ENCODE measurements around the gene PSPH. TPM values are rescaled to one million over a fixed set of nuclear protein-coding genes. Genes with fewer than 3 reads are reported as not detected.
"Not testable (repeated sequence)": the region's sequence is repeated elsewhere in the genome, so short reads cannot be mapped to it uniquely, and the experiment has no call there.

PSPH gene
- total and polyA plus RNA-seq, 2 donors (not counting 3 experiments of a cell fraction or from before 2014, with no cell fraction given): 11.8 to 24.2 TPM

- DNase-seq (ENCODE audit: low read depth, low spot score) (peak; percentile 91), FAIRE-seq (peak; percentile 95)
- POLR2A ChIA-PET: interaction anchor here (0.8 to 1.5 kb wide), 2 partner anchors 12 to 23 kb away, joined by 3 to 8 read pairs; partner anchors contain the start of genes CCT6A and PSPH
- Histone ChIP-seq H3K4me1 (ENCODE audit: control insufficient read depth, extremely low read depth, insufficient read depth, low read length) (peaks cover 12% of the 10 kb centered on the region), H2AFZ (ENCODE audit: low read depth, low read length) (no peak overlapping the region), H3K4me3 (replicated peaks in 1 of 3; ENCODE audit: insufficient read depth in 1 of 3, low read depth in 1 of 3, low read length in 3 of 3) (no peak overlapping the region), H3K27ac (ENCODE audit: insufficient read depth, low read depth, low read length) (no peak overlapping the region), H3K36me3 (ENCODE audit: control insufficient read depth in 2 of 2, extremely low read depth in 1 of 2, insufficient read depth in 2 of 2, low read length in 2 of 2) (peaks cover 0 to 3% of the 10 kb centered on the region in 2 experiments), H4K20me1 (replicated peaks; ENCODE audit: control insufficient read depth, extremely low read depth, insufficient read depth, low read length) (no peaks in the 10 kb centered on the region), H3K4me2 (ENCODE audit: insufficient read depth, low read length) (no peak overlapping the region), H3K9me1 (replicated peaks; ENCODE audit: control insufficient read depth, extremely low read depth, insufficient read depth, low read length) (no peaks in the 10 kb centered on the region), H3K79me2 (ENCODE audit: control insufficient read depth, insufficient read depth, low read length) (no peaks in the 10 kb centered on the region), H3K27me3 (ENCODE audit: control insufficient read depth in 2 of 2, insufficient read depth in 2 of 2, low read length in 2 of 2) (no peaks in the 10 kb centered on the region), H3K9me3 (replicated peaks; ENCODE audit: control insufficient read depth, insufficient read depth, low read length) (no peaks in the 10 kb centered on the region), H3K9ac (replicated peaks; ENCODE audit: extremely low read depth, insufficient read depth, low read length) (no peak overlapping the region)
- dilution Hi-C loops (cut with MboI; ENCODE audit: extremely low pct_ligation_motif_present, low sequenced_read_pairs) (no loop called here), intact Hi-C loops (cut with micrococcal nuclease) (loop anchor here (1.0 to 5.0 kb wide), 4 partner anchors 70 to 433 kb away; partner anchors contain the start of genes NIPSNAP2 and ZNF713)
- BruUV-seq (replicated peaks): no TSS peak
- CTCF ChIA-PET: interaction anchor here (0.8 to 5.2 kb wide), 23 partner anchors 9 to 651 kb away, joined by 3 to 100 read pairs (median 6); partner anchors contain the start of genes CCT6A, CHCHD2, NIPSNAP2 and PHKG1
- peak; percentile 91 to 95 for TF ChIP-seq CTCF (IDR thresholded peaks at IDR 0.05; ENCODE audit: extremely low read depth in 1 of 2, insufficient read depth in 1 of 2, low read depth in 1 of 2, low read length in 2 of 2)
- TF ChIP-seq MYC (IDR thresholded peaks at IDR 0.05; ENCODE audit: low read depth, low read length): no peak
- no peak for TF ChIP-seq POLR2AphosphoS5 (IDR thresholded peaks at IDR 0.05; ENCODE audit: insufficient read depth, low read depth, low read length)
- no peak for TF ChIP-seq POLR2A (IDR thresholded peaks at IDR 0.05; ENCODE audit: low read depth, low read length)
These were observed 23.1 kb upstream of the PSPH start for GRCh38 chr7:56074371-56074791.

GRCh38 chr7:56066376-56066775 lies 15.1 kb upstream of the PSPH start:
- H3K79me2 ChIP-seq (ENCODE audit: control insufficient read depth, insufficient read depth, low read length); H3K27ac ChIP-seq (ENCODE audit: insufficient read depth, low read depth, low read length); H3K4me3 ChIP-seq (replicated peaks in 1 of 3; ENCODE audit: insufficient read depth in 1 of 3, low read depth in 1 of 3, low read length in 3 of 3); FAIRE-seq; H3K4me2 ChIP-seq (ENCODE audit: insufficient read depth, low read length); H4K20me1 ChIP-seq (replicated peaks; ENCODE audit: control insufficient read depth, extremely low read depth, insufficient read depth, low read length); dilution Hi-C loops (cut with MboI; ENCODE audit: extremely low pct_ligation_motif_present, low sequenced_read_pairs); intact Hi-C loops (cut with micrococcal nuclease); BruUV-seq (replicated peaks); POLR2A ChIA-PET; H3K9me3 ChIP-seq (replicated peaks; ENCODE audit: control insufficient read depth, insufficient read depth, low read length); H3K9me1 ChIP-seq (replicated peaks; ENCODE audit: control insufficient read depth, extremely low read depth, insufficient read depth, low read length); H3K27me3 ChIP-seq (ENCODE audit: control insufficient read depth in 2 of 2, insufficient read depth in 2 of 2, low read length in 2 of 2); DNase-seq (ENCODE audit: low read depth, low spot score); H3K9ac ChIP-seq (replicated peaks; ENCODE audit: extremely low read depth, insufficient read depth, low read length); H3K36me3 ChIP-seq (ENCODE audit: control insufficient read depth in 2 of 2, extremely low read depth in 1 of 2, insufficient read depth in 2 of 2, low read length in 2 of 2); H2AFZ ChIP-seq (ENCODE audit: low read depth, low read length): not testable (repeated sequence)
- H3K4me1 ChIP-seq (ENCODE audit: control insufficient read depth, extremely low read depth, insufficient read depth, low read length): peaks cover 26% of the 10 kb centered on the region
- CTCF ChIA-PET: interaction anchor here (0.8 to 2.9 kb wide), 5 partner anchors 8 to 32 kb away, joined by 3 to 24 read pairs (median 8); partner anchors contain the start of genes CCT6A and PSPH

All from endothelial cell of umbilical vein (primary cell).